Vagina (tissue), 2 donors: Measurements from ENCODE around the gene KRT6C. TPM values are rescaled to one million over a fixed set of nuclear protein-coding genes. Genes with fewer than 3 reads are reported as not detected.
"Not testable (repeated sequence)": the region's sequence is repeated elsewhere in the genome, so short reads cannot be mapped to it uniquely, and the experiment has no call there.

Experiments used
- DNase-seq, 2 donors: peaks; one replicate each; pipeline ENCODE4 v3.0.0-alpha.2; 2017; ENCODE audit errors: extremely low spot score in 2 of 2
- H3K27ac ChIP-seq: fragments of 200-600 bp; sonication (generic); one replicate; pipeline ENCODE4 v1.5.1; 2019
- H3K27me3 ChIP-seq: fragments of 200-600 bp; sonication (generic); one replicate; pipeline ENCODE4 v1.5.1; 2019
- H3K36me3 ChIP-seq, 2 donors: fragments of 200-600 bp; sonication (generic); one replicate each; pipeline ENCODE4 v1.5.1; 2017 to 2019
- H3K4me1 ChIP-seq: fragments of 200-600 bp; sonication (generic); one replicate; pipeline ENCODE4 v1.5.1; 2019
- H3K4me3 ChIP-seq, 2 donors: fragments of 200-600 bp; sonication (generic); 1 replicate in 1 of 2; 2 replicates in 1 of 2; pipeline ENCODE4 v1.5.1; 2016 to 2019
- H3K9me3 ChIP-seq: fragments of 200-600 bp; sonication (generic); one replicate; pipeline ENCODE4 v1.5.1; 2019
- CTCF ChIP-seq, 3 experiments: fragments of 450-650 bp in 2 of 3; fragments of 200-600 bp in 1 of 3; sonication (generic) in 1 of 3; IDR thresholded peaks; one replicate each; pipeline ENCODE4 v1.5.1; 2017 to 2019; ENCODE audit warnings: antibody characterized with exemption in 3 of 3, mild to moderate bottlenecking in 2 of 3, moderate library complexity in 2 of 3
- POLR2A ChIP-seq, 2 donors: fragments of 450-650 bp; IDR thresholded peaks; one replicate each; pipeline ENCODE4 v1.6.1; 2017; ENCODE audit warnings: antibody characterized with exemption in 2 of 2, mild to moderate bottlenecking in 2 of 2, moderate library complexity in 2 of 2
- POLR2AphosphoS5 ChIP-seq, 2 donors: sonication (generic); formaldehyde crosslinking; IDR thresholded peaks; one replicate each; pipeline ENCODE4 v1.9.0; 2017; ENCODE audit warnings: antibody characterized with exemption in 2 of 2, mild to moderate bottlenecking in 2 of 2, low read depth in 1 of 2; ENCODE audit not compliant: insufficient read depth in 1 of 2
- intact Hi-C: fragments of 100-400 bp; cut with DNase I; formaldehyde crosslinking; loops from one replicate; pipeline ENCODE4 v1.15.1; 2023
- total RNA-seq: library from RNA; depleted of rRNA; stranded (reverse); fragments of >200 nt; gene quantifications from one replicate; pipeline ENCODE4 v1.2.3, GENCODE V29; 2016

KRT6C gene
- total RNA-seq, 1 donor from 2014 or later, result 257 TPM

GRCh38 chr12:52494518-52494917 lies 20.9 kb upstream of the KRT6C start:
- intact Hi-C loops, result no loop called here
- H3K4me1 ChIP-seq, result peaks cover 23% of the 10 kb centered on the region
- H3K9me3 ChIP-seq, result no peaks in the 10 kb centered on the region
- peak in 1 of 2 donors; percentile 97 for DNase-seq
- no peak for TF ChIP-seq POLR2A (IDR thresholded peaks at IDR 0.05)
- TF ChIP-seq CTCF (IDR thresholded peaks at IDR 0.05), result no peak
- TF ChIP-seq POLR2AphosphoS5 (IDR thresholded peaks at IDR 0.05; ENCODE audit: insufficient read depth in 1 of 2, low read depth in 1 of 2), result peak in 1 of 2 donors; percentile 64
- H3K4me3 ChIP-seq, result no peak overlapping the region
- H3K36me3 ChIP-seq, result no peaks in the 10 kb centered on the region
- H3K27ac ChIP-seq, result peak overlapping the region; percentile 16
- no peaks in the 10 kb centered on the region for H3K27me3 ChIP-seq

- no peak overlapping the region for H3K4me3 ChIP-seq
- H3K27ac ChIP-seq, result no peak overlapping the region
- H3K9me3 ChIP-seq, result no peaks in the 10 kb centered on the region
- no peaks in the 10 kb centered on the region for H3K27me3 ChIP-seq
- H3K4me1 ChIP-seq, result peaks cover 23% of the 10 kb centered on the region
- no peak for DNase-seq
- TF ChIP-seq POLR2A (IDR thresholded peaks at IDR 0.05), result no peak
- no peak for TF ChIP-seq POLR2AphosphoS5 (IDR thresholded peaks at IDR 0.05; ENCODE audit: insufficient read depth in 1 of 2, low read depth in 1 of 2)
- TF ChIP-seq CTCF (IDR thresholded peaks at IDR 0.05), result no peak
- intact Hi-C loops, result no loop called here
- H3K36me3 ChIP-seq, result no peaks in the 10 kb centered on the region
Measured at GRCh38 chr12:52494100-52494499, 20.5 kb upstream of the KRT6C start.

- TF ChIP-seq CTCF (IDR thresholded peaks at IDR 0.05) (no peak), POLR2A (IDR thresholded peaks at IDR 0.05) (no peak), POLR2AphosphoS5 (IDR thresholded peaks at IDR 0.05; ENCODE audit: insufficient read depth in 1 of 2, low read depth in 1 of 2) (peak; percentile 22 to 51)
- H3K27me3 ChIP-seq, result no peaks in the 10 kb centered on the region
- no peaks in the 10 kb centered on the region for H3K9me3 ChIP-seq
- peak within 1 kb of the TSS in 1 of 2 donors; percentile 38 for H3K4me3 ChIP-seq
- H3K36me3 ChIP-seq, result no peaks in the 10 kb centered on the region
- peaks cover 23% of the 10 kb centered on the region for H3K4me1 ChIP-seq
- peak in 1 of 2 donors; percentile 74 for DNase-seq
- H3K27ac ChIP-seq, result peak within 1 kb of the TSS; percentile 61
- intact Hi-C loops, result no loop called here
Measured at GRCh38 chr12:52493172-52493571, 19.6 kb upstream of the KRT6C start, which contains the start of gene KRT6A. TSS of gene KRT6A (minus strand) at chr12:52493257. CDS start at chr12:52493188, 69 bp downstream.

- H3K36me3 ChIP-seq, H3K9me3 ChIP-seq, H3K27me3 ChIP-seq, intact Hi-C loops: not testable (repeated sequence)
- Histone ChIP-seq H3K27ac (peak overlapping the region; percentile 61), H3K4me1 (peaks cover 23% of the 10 kb centered on the region), H3K4me3 (peak overlapping the region in 1 of 2 donors; percentile 38)
- peak in 1 of 2 donors; percentile 84 for DNase-seq
Measured at GRCh38 chr12:52492405-52492804, 18.8 kb upstream of the KRT6C start.

- H3K4me3 ChIP-seq, result peak overlapping the region in 1 of 2 donors; percentile 38
- peak in 1 of 2 donors; percentile 83 for DNase-seq
- H3K27ac ChIP-seq, H3K9me3 ChIP-seq, intact Hi-C loops, H3K36me3 ChIP-seq, H3K27me3 ChIP-seq: not testable (repeated sequence)
- H3K4me1 ChIP-seq, result peaks cover 23% of the 10 kb centered on the region
Measured at GRCh38 chr12:52491495-52491894, 17.9 kb upstream of the KRT6C start.

GRCh38 chr12:52488736-52489135 lies 15.1 kb upstream of the KRT6C start:
- DNase-seq, result no peak

GRCh38 chr12:52487744-52488443 lies 14.3 kb upstream of the KRT6C start:
- intact Hi-C loops, result not testable (repeated sequence)

More at GRCh38 chr12:52488736-52489135, 15.1 kb upstream of the KRT6C start:
- no peaks in the 10 kb centered on the region for H3K9me3 ChIP-seq
- no peaks in the 10 kb centered on the region for H3K36me3 ChIP-seq
- H3K27me3 ChIP-seq, result no peaks in the 10 kb centered on the region
- H3K4me1 ChIP-seq, result peaks cover under 1% of the 10 kb centered on the region
- TF ChIP-seq POLR2A (IDR thresholded peaks at IDR 0.05), result no peak
- peak in 1 of 2 donors; percentile 4 for TF ChIP-seq POLR2AphosphoS5 (IDR thresholded peaks at IDR 0.05; ENCODE audit: insufficient read depth in 1 of 2, low read depth in 1 of 2)
- no peak for TF ChIP-seq CTCF (IDR thresholded peaks at IDR 0.05)
- intact Hi-C loops, result no loop called here
- no peak overlapping the region for H3K27ac ChIP-seq
- no peak overlapping the region for H3K4me3 ChIP-seq

More at GRCh38 chr12:52487744-52488443, 14.3 kb upstream of the KRT6C start:
- H3K9me3 ChIP-seq, DNase-seq, H3K4me1 ChIP-seq, H3K4me3 ChIP-seq, H3K27me3 ChIP-seq, H3K36me3 ChIP-seq, H3K27ac ChIP-seq: not testable (repeated sequence)
